ENCODE results near the gene LDB2.

Gene LDB2

GRCh38 chr4:16884673-16885460 is 13.6 kb downstream of the LDB2 start:
- no peak for DNase-seq

DNA sequence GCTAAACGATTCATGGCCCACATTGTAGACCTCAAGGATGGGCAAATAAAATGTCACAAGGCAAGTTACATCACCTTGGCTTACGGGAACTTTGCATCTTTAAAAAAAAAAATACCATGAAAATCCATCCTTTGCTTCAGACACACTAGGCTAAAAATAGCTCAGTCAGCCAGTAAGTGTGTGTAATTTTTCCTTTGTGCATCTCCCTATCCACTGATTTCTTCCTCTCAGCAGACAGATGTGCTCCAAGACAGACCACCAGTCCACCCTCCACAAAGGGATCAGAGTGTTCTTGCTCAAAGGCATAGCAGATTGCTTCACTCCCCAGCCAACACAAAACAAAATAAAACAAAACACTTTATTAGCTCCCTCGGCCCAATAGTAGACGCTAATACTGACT is 14.6 kb downstream of the LDB2 start:
- no peak for DNase-seq

DNA sequence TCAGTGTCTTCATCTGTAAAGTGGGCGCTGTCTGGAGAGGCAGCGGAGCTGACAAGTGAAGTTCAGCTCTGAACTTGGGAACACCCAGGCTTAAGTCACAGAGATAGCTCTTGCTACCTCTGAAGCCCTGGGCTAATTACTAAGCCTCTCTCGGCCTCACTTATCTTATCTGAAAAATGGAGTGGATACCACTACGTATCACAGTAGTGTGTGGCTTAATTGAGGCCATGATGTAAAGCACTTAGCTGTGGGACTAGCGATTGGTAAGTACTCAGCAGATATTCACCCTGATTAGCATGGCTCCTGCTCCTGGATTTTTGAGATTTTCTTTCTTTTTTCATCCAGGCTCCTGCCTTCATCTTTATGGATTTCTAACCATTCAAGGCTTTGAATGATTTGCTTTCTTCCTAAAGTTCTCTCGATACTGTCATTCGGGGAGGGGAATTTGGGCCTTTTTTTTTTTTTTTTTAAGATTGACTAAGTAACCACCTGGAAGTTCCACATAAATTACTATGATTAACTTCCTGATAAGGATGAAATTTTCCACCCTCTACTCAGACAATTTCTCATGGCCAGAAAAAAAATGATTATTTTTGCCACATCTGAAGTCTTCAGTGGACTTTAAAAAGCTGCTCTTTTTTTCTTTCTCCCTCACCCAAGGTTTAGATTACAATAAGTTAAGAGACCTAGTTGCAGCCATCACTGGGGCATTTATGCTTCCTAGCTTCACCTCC is 17.1 kb downstream of the LDB2 start:
- no peak for DNase-seq

GRCh38 chr4:16875487-16875886 is 23.0 kb downstream of the LDB2 start:
- DNase-seq = no peak

- DNase-seq = no peak
Measured at GRCh38 chr4:16869594-16870245, 28.7 kb downstream of the LDB2 start.

DNA sequence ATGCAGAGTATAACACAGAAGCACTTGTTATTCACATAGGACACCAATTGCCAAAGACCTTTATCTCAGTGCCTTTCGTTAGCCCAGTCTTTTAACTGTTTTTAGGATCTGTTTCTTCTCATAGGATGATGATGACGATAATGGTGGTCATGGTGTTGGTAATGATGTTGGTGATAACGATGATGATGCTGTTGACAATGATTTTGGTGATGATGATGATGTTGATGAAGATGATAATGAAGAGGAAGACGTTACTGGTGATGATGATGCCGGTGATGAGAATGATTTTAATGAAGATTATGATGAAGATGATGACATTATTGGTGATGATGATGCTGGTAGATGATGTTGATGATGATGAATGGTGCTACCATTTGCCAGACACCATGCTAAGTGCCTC is 29.8 kb downstream of the LDB2 start:
- no peak for DNase-seq

GRCh38 chr4:16867827-16868226 is 30.6 kb downstream of the LDB2 start:
- no peak for DNase-seq

GRCh38 chr4:16866974-16867373 is 31.5 kb downstream of the LDB2 start:
- DNase-seq = no peak

DNA sequence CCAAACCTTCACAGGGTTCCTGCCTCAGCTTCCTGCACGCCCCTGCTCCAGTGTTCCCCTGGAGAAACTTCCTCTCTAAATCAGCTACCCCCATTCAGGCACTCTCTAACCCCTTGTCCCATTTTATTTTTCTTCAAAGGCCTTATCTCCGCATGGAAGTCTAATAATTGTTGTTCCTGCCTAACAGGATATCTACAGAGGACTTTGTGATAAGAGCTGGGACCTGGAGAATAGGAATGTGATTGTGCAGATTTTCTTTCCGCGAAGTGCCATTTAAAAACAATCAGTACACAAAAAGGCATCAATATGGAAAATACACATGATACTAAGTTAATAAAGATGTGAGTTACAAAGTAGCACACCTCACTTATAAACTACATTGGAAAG is 32.6 kb downstream of the LDB2 start:
- DNase-seq = no peak

GRCh38 chr4:16865209-16865896 is 33.1 kb downstream of the LDB2 start:
- DNase-seq = no peak

DNA sequence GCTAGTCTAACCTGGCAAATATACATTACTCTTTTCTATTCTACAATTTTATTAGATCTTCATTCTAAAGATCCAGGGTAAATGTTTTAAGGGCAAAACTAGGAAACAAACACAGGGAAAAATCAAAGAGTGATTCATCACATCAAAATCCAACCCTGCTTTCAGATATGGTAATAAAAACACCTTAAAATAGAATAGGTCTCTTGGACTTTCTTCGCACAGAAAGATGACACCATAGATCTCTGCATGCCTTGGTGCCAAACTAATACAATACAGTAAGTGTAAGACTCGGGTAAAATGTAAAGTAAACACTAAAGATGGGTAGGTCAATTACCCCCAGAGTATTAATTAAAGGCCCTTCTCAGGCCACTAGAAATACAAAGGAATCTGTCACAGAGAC is 34.2 kb downstream of the LDB2 start:
- DNase-seq = no peak

DNA sequence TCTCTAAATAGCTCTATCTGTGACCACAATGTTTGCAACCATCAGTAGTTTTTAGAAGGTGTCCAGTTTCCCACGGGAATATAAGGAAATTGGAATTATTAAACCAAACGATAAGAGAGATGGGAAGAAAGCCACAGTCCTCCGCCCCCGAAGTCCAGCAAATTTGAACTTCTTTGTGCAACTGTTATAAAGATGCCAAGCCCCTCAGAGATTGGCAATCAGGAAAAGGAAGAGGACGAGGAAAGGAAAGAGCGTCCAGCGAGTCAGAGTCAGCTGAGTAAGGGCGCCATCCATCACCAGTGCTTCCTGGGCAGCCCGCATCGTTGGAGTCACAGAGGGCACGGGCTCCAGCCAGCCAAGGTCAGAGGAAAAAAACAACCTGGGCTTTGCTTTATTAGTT is 35.7 kb downstream of the LDB2 start:
- DNase-seq = no peak

DNA sequence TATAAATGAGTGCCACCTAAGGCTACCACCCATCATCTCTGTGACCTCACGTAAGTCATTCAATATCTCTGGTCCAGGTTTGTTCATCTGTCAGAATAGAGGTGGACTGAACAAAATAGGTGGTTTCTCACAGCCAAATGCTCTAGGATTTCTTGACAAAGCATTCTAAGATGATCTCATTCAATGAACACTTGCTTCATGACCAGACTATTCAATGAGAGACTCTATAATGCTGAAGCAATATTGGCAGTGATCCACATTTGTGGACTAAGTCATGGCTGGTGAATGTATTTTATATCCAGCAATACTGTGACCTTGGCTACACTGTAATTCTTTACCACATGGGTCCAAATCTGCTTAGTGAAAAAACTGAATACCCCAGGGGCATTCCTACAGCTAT is 37.9 kb downstream of the LDB2 start:
- DNase-seq = no peak

DNA sequence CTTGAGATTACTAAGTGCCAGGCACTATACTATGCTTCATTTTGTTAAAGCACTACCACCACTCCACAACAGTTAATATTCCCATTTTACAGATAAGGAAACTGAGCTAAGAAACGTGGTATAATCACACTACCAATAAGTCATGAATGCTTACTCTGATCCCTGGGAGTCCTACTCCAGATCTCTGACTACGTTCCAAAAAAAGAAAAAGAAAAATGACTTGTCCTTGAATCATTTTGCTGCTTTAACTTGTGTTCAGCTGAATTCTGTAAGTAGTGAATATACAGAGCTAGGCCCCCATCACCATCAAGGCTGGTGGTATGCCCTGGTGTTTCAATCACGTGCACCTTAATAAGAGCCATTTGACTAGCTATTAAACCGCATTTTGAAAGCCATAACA is 39.4 kb downstream of the LDB2 start:
- DNase-seq = no peak

DNA sequence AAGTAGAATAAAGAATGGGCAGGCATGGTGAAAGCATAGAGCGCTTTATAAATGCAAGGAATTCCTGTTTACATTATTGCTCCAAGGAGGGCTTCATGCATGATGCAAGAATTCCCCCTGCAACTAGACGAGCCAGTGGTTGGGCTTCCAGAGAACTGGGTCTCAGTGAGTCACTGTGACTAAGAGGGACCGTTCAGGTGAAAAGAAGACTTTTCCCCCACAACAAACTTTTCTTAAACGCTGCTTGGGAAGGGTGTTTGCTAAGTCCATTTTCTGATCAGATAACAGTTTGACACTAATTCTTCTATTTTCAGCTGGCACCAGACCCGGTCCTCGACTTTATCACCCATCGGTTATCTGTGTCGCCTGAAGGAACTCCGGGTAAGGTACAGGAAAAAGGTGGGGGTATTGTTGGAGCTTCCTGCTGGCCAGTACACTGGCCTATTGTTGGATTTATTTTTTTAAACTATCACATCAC is 40.1 kb downstream of the LDB2 start:
- DNase-seq = no peak

GRCh38 chr4:16857425-16857824 is 41.0 kb downstream of the LDB2 start:
- DNase-seq = no peak

GRCh38 chr4:16853640-16854039 is 44.8 kb downstream of the LDB2 start:
- DNase-seq = no peak

DNA sequence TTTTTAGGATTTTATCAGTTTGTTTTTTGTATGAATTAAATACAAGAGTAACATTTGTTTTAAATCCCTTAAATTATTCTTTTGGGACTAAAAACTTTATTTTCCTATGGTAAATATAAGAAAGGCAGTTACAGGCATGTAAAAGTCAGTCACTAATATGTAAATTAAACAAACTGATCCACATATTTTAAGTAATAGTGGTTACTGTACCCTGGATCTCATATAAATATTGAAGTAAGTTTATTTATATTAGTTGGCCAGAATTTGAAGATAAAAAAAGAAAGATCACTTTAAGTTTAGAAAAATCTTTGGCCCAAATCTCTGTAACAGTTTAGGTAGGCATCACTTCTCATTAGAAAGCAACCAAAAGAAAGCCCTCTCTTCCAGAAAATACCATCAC is 45.8 kb downstream of the LDB2 start:
- DNase-seq = no peak

GRCh38 chr4:16852228-16852627 is 46.2 kb downstream of the LDB2 start:
- DNase-seq = no peak

GRCh38 chr4:16846540-16847117 is 51.8 kb downstream of the LDB2 start:
- DNase-seq = no peak

- DNase-seq = no peak
Measured at GRCh38 chr4:16844816-16845586, 53.4 kb downstream of the LDB2 start.

DNA sequence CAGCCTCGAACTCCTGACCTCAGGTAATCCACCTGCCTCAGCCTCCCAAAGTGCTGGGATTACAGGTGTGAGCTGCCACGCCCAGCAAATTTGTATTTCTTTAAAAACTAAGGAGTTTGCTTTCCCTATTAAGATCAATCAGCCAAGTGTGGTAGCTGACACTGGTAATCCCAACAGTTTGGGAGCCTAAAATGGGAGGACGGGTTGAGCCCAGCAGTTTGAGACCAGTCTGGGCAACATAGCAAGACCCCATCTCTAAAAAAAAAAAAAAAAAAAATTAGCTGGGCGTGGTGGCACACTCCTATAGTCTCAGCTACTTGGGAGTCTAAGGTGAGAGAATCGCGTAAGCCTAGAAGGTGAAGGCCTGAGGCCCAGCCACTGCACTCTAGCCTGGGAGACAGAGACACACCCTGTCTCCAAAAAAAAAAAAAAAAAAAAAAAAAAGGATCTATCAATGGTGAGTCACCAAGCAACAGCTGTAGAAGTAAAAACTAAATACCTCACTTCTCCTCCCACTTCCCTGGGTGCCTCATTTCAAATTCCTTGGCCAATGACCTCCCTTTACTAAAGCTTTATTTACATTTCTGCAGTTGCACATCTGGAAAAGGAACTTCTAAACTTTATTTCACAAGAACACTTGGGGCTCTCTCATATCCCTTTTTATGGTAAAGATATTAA is 54.5 kb downstream of the LDB2 start:
- no peak for DNase-seq
